HPDE6-E6E7 (cell line): ENCODE results near the gene ADGRG1.
A peak's percentile ranks its signal among the peaks of the same experiment; 100 is the strongest.
"Not testable (repeated sequence)": the region's sequence is repeated elsewhere in the genome, so short reads cannot be mapped to it uniquely, and the experiment has no call there.

Experiments
- DNase-seq: peaks from one replicate; pipeline ENCODE4 v3.0.0; 2011; ENCODE audit warnings: missing footprints; ENCODE audit errors: extremely low spot score

Gene ADGRG1

DNA sequence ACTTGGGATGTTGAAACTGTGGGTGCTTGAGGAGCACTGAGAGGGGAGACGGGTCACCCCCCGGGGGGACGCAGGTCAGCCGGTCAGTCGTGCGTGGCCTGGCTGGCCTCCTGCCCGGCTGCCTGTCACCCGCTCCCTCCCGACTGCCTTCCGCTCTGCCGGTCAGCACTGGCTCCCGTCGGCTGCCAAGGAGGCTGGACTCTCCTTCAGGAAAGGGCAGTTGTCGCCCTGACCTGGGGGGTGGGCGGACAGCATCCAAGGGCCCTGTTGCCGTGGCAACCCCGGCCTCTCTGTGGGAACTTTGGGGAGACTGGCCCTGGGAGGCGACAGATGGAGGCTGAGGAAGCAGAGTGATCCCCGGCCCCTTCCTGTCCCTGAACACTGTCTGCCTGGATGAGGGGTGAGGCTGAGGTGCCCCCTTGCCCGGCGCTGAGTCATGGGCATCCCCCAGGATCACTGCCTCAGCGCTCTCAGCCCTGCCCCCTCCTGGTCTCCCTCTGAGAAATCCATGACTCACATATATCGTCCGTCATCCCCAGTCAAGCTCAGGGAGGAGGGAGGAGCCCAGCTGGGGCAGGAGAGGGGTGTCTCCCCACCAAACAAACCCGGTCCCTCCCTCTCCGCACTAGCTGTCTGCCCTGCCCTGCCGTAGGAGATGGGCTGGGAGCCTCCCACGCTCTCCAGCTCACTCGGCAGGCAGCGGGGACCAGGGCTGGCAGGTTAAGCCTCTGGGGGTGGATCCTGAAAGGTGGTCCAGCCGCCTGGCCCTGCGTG is at the start of gene ADGRG1:
TSS of gene ADGRG1 (plus strand) at position 623 of the 774 bp plus-strand sequence. CDS start 21,658 bp downstream, outside the sequence.
- peak; percentile 99 for DNase-seq

DNA sequence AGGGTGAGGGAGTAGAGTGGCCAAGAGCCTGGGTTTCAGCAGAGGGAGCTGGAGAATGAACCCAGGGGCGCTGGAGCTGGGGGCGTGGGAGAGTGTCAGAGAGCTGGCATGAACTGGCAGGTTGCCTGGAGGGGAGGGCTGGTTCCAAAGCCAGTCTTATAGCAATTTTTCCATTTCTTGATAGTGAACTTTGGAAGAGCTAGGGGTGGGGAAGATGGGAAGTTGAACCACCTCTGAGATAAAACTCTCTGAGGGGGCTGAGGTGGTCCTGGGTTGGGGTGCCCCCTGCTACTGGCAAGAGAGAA is 49.1 kb upstream of the ADGRG1 start:
- no peak for DNase-seq

GRCh38 chr16:57585051-57585687 is 43.3 kb upstream of the ADGRG1 start:
- no peak for DNase-seq

GRCh38 chr16:57588831-57589230 is 39.6 kb upstream of the ADGRG1 start:
- no peak for DNase-seq

DNA sequence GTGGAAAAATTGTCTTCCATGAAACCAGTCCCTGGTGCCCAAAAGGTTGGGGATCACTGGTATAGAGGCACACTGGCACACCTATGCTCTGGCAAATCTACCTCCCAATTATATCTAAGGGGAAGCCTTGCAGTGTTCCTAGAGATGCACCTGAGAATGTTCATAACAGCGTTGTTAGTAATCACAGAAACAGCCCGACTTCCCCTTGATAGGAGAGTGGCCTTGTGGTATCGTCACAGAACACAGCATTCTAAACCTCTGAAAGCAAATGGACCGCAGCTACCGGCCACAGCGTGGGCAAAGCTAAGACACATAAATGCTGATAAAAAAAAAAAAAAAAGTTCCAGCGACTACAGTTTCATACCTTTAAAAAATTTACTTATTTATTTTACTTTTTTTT is 39.1 kb upstream of the ADGRG1 start:
- no peak for DNase-seq

- DNase-seq: peak; percentile 96
These were observed 37.8 kb upstream of the ADGRG1 start for GRCh38 chr16:57590654-57591085.

- DNase-seq: peak; percentile 95
These were observed 37.2 kb upstream of the ADGRG1 start for GRCh38 chr16:57591086-57591869.

DNA sequence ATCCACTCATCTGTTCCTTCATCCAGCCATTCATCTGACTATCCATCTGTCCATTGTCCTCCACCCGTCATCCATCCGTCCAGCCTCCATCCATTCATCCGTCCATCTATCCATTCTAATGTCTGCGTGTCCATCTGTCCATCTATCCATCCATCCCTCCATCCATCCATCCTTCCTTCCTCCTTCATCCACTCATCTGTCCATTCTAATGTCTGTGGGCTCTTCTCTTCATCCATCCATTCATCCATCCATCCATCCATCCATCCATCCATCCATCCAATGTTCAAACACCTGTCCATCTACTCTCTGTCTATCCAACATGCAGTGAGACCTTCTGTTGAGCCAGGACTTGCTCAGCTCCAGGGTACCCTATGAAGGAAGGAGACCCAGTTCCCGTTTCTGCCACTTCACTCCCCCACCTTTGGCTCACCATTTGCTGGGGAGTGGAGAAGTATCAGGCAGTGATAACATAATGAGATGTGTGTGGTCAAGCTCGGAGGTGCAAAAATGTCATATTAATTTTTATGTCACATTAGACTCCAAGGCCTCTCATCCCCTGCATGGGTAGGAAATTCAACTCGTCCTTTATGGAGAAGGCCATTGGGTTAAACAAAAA is 36.5 kb upstream of the ADGRG1 start:
- DNase-seq: no peak

GRCh38 chr16:57592591-57593003 is 35.8 kb upstream of the ADGRG1 start:
- DNase-seq: no peak

GRCh38 chr16:57593021-57593420 is 35.4 kb upstream of the ADGRG1 start:
- no peak for DNase-seq

GRCh38 chr16:57593990-57594389 is 34.4 kb upstream of the ADGRG1 start:
- DNase-seq: no peak

- DNase-seq: no peak
These were observed 33.8 kb upstream of the ADGRG1 start for GRCh38 chr16:57594531-57595031.

DNA sequence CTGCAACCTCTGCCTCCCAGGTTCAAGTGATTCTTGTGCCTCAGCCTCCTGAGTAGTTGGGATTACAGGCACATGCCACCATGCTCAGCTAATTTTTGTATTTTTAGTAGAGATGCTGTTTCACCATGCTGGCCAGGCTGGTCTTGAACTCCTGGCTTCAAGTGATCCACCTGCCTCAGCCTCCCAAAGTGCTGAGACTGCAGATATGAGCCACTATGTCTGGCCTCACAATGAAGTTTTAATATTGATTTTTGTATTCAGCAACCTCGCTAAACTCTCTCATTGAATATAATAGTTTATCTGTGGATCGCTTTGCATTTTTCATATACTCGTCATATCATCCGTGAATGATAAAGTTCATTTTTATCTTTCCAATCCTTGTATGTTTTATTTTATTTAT is 32.2 kb upstream of the ADGRG1 start:
- DNase-seq: not testable (repeated sequence)

DNA sequence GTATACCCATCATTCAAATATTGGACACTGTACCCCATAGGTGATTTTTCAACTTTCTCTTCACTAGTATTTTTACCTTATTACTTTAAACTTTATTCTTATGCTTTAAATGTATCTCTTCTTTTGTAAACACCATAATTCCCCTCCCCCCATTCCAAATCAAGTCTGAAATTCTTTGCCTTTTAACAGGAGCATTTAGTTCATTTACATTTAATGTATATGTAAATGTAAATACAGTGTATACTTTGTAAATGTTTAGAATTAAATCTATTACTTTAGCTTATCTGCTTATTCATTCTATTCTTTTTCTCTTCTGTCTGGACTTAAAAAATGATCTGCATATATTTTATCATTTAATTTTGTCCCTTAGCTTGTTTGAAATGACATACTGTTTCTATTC is 30.0 kb upstream of the ADGRG1 start:
- DNase-seq: no peak

DNA sequence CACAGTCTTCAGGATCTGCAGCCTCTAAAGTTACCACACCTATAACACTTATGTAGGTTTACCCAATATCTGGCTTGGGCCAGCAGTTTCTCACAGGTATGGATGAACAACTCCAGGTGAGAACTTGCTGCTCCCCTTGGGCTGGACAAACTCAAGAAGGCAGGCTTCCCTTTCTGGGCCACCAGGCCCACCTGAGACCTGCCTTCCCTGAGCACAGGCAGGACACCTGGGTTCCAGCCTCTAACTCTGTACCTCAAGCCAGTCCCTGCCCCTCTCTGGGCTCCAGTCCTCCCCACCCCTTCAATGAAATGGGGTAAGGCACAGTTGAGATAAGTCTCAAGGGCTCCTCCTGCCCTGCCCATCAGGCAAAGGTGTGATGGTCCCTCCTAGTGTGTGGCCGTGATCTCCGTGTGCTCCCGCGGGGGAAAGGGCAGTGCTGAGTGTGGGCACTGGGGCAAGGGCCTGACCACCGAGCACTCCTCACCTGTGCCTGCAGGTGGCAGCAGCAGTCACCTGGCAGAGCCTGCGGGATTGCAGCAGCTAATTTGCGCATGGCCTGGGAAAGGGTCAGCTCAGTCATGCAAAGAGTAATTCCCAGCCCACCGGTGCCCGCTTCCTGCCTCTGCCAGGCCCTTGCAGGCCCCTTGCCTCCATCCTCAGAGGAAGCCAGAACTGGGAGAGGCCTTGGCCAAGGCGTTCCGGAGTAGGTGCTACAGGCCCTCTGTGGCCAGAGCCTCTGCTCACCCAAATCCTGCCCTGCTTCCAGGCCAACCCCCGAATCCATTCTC is 28.2 kb upstream of the ADGRG1 start:
- DNase-seq: peak; percentile 85

DNA sequence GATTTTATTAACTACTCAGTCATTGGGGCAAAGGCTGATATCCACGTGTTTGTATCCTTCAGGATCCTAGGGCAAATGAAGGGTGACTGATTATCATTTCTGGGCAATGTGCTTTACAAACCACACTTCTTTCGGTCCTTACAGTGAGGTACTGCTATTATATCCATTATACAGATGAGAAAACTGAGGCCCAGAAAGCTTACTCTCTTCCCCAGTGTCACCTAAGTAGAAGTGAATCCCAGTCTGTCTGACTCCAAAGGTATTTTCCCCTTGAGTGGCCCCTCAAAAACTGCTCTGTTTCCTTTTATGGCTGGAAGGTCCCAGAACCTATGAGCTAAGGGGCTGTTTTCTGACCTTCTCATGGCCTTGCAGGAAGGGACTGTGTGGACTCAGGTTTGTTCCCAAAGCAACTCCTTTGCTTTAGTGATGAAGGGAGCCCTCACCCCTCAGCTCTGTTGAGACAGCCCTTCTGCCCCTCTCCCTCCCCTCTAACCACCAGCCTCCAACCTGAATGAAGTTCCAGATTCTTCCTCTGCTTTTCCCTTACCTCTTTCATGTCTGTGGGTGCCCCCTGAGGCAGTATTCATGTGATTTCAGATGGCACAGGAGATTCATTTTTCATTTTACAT is 27.4 kb upstream of the ADGRG1 start:
- DNase-seq: no peak

- no peak for DNase-seq
These were observed 26.5 kb upstream of the ADGRG1 start for GRCh38 chr16:57601801-57602478.

- DNase-seq: no peak
These were observed 25.1 kb upstream of the ADGRG1 start for GRCh38 chr16:57603115-57604024.

DNA sequence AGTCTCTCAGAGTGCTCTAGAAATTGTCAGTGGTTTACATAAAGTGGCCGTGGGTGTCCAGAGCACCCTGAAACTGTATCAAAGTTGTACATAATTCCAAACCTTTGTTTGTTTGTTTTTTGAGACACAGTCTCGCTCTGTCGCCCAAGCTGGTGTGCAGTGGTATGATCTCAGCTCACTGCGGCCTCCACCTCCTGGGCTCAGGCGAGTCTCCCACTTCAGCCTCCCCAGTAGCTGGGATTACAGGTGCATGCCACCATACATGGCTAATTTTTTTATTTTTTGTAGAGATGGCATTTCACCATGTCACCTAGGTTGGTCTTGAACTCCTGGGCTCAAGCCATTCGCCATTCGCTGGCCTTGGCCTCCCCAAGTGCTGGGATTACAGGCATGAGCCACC is 24.3 kb upstream of the ADGRG1 start:
- DNase-seq: no peak
